H1 (cell line): ENCODE measurements around the gene HEATR1. TPM values are rescaled to one million over a fixed set of nuclear protein-coding genes. Genes with fewer than 3 reads are reported as not detected.

Source experiments
- CHD1 ChIP-seq: IDR thresholded peaks from 2 replicates; pipeline ENCODE4 v1.6.1; 2012; ENCODE audit warnings: low read depth, low read length, improper control_type of control experiment
- CREB1 ChIP-seq: IDR thresholded peaks from 2 replicates; pipeline ENCODE4 v1.6.1; 2012; ENCODE audit warnings: inconsistent platforms
- JUND ChIP-seq: IDR thresholded peaks from 2 replicates; pipeline ENCODE4 v1.6.1; 2011; ENCODE audit warnings: mild to moderate bottlenecking, improper control_type of control experiment, low read length
- NANOG ChIP-seq: IDR thresholded peaks from 2 replicates; pipeline ENCODE4 v1.6.1; 2011; ENCODE audit warnings: low read length, low read depth, mild to moderate bottlenecking, inconsistent platforms; ENCODE audit not compliant: insufficient read depth, poor library complexity, severe bottlenecking
- POLR2AphosphoS5 ChIP-seq: IDR thresholded peaks from 2 replicates; pipeline ENCODE4 v1.6.1; 2011; ENCODE audit warnings: low read depth, low read length
- TBP ChIP-seq: IDR thresholded peaks from 2 replicates; pipeline ENCODE4 v1.6.1; 2011; ENCODE audit warnings: low read depth, low read length, improper control_type of control experiment
- polyA plus RNA-seq, 7 experiments: library from polyadenylated mRNA; depleted of rRNA in 3 of 7; stranded (reverse) in 5 of 7; unstranded in 2 of 7; fragments of >200 nt in 5 of 7; fragments of 200-250 nt in 2 of 7; gene quantifications; 1 replicate in 5 of 7; 2 replicates in 1 of 7; 4 replicates in 1 of 7; pipeline versions ENCODE4 v1.2.1 to v1.2.3, GENCODE V29; 2011 to 2013; ENCODE audit warnings: missing spikeins in 2 of 7, mixed read lengths in 2 of 7
- total RNA-seq: library from RNA; stranded (reverse); fragmentation: NEBNext Ultra II Directional; extraction: Animal tissue kit (Norgen Biotek cat#: 25700); gene quantifications from 2 replicates; pipeline ENCODE4 v1.2.1, GENCODE V29; 2021
- TF ChIP-seq, protein P1 (sequence below): fragments of 300-600 bp; sonication (generic); IDR thresholded peaks from 2 replicates; pipeline ENCODE4 v1.7.1; 2012; ENCODE audit warnings: low read length, moderate library complexity, mild to moderate bottlenecking, inconsistent platforms; ENCODE audit not compliant: insufficient replicate concordance

HEATR1 gene
- total and polyA plus RNA-seq, 2 of the 8 experiments (the other 6 are each of a cell fraction or from before 2014, with no cell fraction given): 13.0 to 95.8 TPM

- TF ChIP-seq, protein P1, sequence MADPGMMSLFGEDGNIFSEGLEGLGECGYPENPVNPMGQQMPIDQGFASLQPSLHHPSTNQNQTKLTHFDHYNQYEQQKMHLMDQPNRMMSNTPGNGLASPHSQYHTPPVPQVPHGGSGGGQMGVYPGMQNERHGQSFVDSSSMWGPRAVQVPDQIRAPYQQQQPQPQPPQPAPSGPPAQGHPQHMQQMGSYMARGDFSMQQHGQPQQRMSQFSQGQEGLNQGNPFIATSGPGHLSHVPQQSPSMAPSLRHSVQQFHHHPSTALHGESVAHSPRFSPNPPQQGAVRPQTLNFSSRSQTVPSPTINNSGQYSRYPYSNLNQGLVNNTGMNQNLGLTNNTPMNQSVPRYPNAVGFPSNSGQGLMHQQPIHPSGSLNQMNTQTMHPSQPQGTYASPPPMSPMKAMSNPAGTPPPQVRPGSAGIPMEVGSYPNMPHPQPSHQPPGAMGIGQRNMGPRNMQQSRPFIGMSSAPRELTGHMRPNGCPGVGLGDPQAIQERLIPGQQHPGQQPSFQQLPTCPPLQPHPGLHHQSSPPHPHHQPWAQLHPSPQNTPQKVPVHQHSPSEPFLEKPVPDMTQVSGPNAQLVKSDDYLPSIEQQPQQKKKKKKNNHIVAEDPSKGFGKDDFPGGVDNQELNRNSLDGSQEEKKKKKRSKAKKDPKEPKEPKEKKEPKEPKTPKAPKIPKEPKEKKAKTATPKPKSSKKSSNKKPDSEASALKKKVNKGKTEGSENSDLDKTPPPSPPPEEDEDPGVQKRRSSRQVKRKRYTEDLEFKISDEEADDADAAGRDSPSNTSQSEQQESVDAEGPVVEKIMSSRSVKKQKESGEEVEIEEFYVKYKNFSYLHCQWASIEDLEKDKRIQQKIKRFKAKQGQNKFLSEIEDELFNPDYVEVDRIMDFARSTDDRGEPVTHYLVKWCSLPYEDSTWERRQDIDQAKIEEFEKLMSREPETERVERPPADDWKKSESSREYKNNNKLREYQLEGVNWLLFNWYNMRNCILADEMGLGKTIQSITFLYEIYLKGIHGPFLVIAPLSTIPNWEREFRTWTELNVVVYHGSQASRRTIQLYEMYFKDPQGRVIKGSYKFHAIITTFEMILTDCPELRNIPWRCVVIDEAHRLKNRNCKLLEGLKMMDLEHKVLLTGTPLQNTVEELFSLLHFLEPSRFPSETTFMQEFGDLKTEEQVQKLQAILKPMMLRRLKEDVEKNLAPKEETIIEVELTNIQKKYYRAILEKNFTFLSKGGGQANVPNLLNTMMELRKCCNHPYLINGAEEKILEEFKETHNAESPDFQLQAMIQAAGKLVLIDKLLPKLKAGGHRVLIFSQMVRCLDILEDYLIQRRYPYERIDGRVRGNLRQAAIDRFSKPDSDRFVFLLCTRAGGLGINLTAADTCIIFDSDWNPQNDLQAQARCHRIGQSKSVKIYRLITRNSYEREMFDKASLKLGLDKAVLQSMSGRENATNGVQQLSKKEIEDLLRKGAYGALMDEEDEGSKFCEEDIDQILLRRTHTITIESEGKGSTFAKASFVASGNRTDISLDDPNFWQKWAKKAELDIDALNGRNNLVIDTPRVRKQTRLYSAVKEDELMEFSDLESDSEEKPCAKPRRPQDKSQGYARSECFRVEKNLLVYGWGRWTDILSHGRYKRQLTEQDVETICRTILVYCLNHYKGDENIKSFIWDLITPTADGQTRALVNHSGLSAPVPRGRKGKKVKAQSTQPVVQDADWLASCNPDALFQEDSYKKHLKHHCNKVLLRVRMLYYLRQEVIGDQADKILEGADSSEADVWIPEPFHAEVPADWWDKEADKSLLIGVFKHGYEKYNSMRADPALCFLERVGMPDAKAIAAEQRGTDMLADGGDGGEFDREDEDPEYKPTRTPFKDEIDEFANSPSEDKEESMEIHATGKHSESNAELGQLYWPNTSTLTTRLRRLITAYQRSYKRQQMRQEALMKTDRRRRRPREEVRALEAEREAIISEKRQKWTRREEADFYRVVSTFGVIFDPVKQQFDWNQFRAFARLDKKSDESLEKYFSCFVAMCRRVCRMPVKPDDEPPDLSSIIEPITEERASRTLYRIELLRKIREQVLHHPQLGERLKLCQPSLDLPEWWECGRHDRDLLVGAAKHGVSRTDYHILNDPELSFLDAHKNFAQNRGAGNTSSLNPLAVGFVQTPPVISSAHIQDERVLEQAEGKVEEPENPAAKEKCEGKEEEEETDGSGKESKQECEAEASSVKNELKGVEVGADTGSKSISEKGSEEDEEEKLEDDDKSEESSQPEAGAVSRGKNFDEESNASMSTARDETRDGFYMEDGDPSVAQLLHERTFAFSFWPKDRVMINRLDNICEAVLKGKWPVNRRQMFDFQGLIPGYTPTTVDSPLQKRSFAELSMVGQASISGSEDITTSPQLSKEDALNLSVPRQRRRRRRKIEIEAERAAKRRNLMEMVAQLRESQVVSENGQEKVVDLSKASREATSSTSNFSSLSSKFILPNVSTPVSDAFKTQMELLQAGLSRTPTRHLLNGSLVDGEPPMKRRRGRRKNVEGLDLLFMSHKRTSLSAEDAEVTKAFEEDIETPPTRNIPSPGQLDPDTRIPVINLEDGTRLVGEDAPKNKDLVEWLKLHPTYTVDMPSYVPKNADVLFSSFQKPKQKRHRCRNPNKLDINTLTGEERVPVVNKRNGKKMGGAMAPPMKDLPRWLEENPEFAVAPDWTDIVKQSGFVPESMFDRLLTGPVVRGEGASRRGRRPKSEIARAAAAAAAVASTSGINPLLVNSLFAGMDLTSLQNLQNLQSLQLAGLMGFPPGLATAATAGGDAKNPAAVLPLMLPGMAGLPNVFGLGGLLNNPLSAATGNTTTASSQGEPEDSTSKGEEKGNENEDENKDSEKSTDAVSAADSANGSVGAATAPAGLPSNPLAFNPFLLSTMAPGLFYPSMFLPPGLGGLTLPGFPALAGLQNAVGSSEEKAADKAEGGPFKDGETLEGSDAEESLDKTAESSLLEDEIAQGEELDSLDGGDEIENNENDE: no peak
- TF ChIP-seq TBP (no peak), NANOG (no peak), JUND (no peak), CHD1 (no peak), CREB1 (no peak), POLR2AphosphoS5 (no peak)
Measured at GRCh38 chr1:236589531-236589930, 14.8 kb downstream of the HEATR1 start (continued).
